KMS-11 (cell line): Measurements from ENCODE around the gene LRRC3C.

Source experiments
- H2AFZ ChIP-seq: fragments of 200-600 bp; sonication (generic); 2 replicates; pipeline ENCODE4 v1.6.1; 2016; ENCODE audit warnings: antibody characterized with exemption, mixed run types, low read depth
- H3K27ac ChIP-seq: fragments of 200-600 bp; sonication (generic); 2 replicates; pipeline ENCODE4 v1.6.1; 2016; ENCODE audit warnings: mild to moderate bottlenecking, mixed run types
- H3K27me3 ChIP-seq: fragments of 200-600 bp; sonication (generic); 2 replicates; pipeline ENCODE4 v1.6.1; 2017; ENCODE audit warnings: mild to moderate bottlenecking, low read depth, mixed run types, moderate library complexity; ENCODE audit not compliant: insufficient read depth
- H3K36me3 ChIP-seq: fragments of 200-600 bp; sonication (generic); 2 replicates; pipeline ENCODE4 v1.6.1; 2017; ENCODE audit warnings: mild to moderate bottlenecking, mixed run types; ENCODE audit not compliant: insufficient read depth
- H3K4me1 ChIP-seq: fragments of 200-600 bp; sonication (generic); 2 replicates; pipeline ENCODE4 v1.6.1; 2016; ENCODE audit warnings: mild to moderate bottlenecking, low read depth, mixed run types; ENCODE audit not compliant: poor library complexity, severe bottlenecking
- H3K4me2 ChIP-seq: fragments of 200-600 bp; sonication (generic); 2 replicates; pipeline ENCODE4 v1.7.0; 2016; ENCODE audit warnings: mild to moderate bottlenecking, mixed run types
- H3K4me3 ChIP-seq: fragments of 200-600 bp; sonication (generic); IDR thresholded peaks from 2 replicates; pipeline ENCODE4 v1.6.1; 2017; ENCODE audit warnings: low read depth, low read length, mixed read lengths; ENCODE audit not compliant: insufficient read depth
- H3K79me2 ChIP-seq: fragments of 200-600 bp; sonication (generic); 2 replicates; pipeline ENCODE4 v1.6.1; 2016; ENCODE audit warnings: low read depth, mixed run types; ENCODE audit not compliant: insufficient read depth
- H3K9ac ChIP-seq: fragments of 200-600 bp; sonication (generic); 2 replicates; pipeline ENCODE4 v1.6.1; 2016; ENCODE audit warnings: mild to moderate bottlenecking, mixed run types
- H4K20me1 ChIP-seq: fragments of 200-600 bp; sonication (generic); 2 replicates; pipeline ENCODE4 v1.6.1; 2016; ENCODE audit warnings: mild to moderate bottlenecking, mixed run types; ENCODE audit not compliant: insufficient read depth
- CTCF ChIP-seq: fragments of 200-600 bp; sonication (generic); conservative IDR thresholded peaks from 2 replicates; pipeline ENCODE4 v1.6.1; 2017; ENCODE audit warnings: low read depth, mild to moderate bottlenecking, antibody characterized with exemption, low read length, moderate library complexity, mixed read lengths

LRRC3C gene

GRCh38 chr17:39981207-39981741 is 53.7 kb downstream of the LRRC3C start:
- TF ChIP-seq CTCF, result no peak
- Histone ChIP-seq H2AFZ (peak overlapping the region; percentile 29), H4K20me1 (no peaks in the 10 kb centered on the region), H3K4me2 (peak overlapping the region; percentile 97), H3K4me1 (peaks cover 27% of the 10 kb centered on the region), H3K27ac (peak overlapping the region; percentile 83), H3K27me3 (no peaks in the 10 kb centered on the region), H3K79me2 (peaks cover 41% of the 10 kb centered on the region), H3K9ac (peak overlapping the region; percentile 97), H3K4me3 (no peak overlapping the region), H3K36me3 (peaks cover 19% of the 10 kb centered on the region; the same call in 1 of the 2 replicates)

DNA sequence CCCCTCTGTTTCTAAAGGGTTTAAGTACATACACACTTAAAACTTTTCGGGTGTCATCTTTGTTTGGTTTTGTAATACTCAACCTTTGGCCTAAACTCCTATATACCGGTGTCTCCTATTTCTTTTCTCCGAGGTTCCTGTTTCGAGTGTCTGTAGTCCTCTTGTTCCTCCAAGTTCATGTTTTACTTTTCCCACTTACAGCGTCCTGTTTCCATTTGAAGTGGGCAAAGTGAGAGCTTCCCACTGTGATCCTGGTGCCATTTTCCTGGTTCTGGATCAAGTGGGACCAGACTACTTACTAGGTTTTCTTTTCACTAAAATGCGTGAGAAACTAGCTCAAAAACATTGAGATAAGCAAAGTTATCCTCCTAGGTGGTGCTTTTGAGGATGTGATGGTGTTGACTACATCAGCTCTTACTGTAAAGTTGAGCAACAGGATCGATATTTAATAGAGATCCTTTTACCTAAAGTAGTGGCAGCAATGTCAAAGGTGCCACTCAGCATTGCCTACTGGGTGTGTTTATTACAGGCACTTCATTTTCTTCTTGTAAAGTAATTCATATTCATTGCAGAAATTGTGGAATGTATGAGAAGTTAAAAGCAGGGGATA is 54.3 kb downstream of the LRRC3C start:
- H3K4me3 ChIP-seq, result no peak overlapping the region
- H3K4me1 ChIP-seq, result peaks cover 27% of the 10 kb centered on the region
- H3K4me2 ChIP-seq, result peak overlapping the region; percentile 97
- H3K36me3 ChIP-seq, result peaks cover 22% of the 10 kb centered on the region; the same call in 1 of the 2 replicates
- H3K9ac ChIP-seq, result peak overlapping the region; percentile 97
- TF ChIP-seq CTCF, result no peak
- H2AFZ ChIP-seq, result no peak overlapping the region
- H3K27me3 ChIP-seq, result no peaks in the 10 kb centered on the region
- H3K79me2 ChIP-seq, result peaks cover 41% of the 10 kb centered on the region
- no peaks in the 10 kb centered on the region for H4K20me1 ChIP-seq
- H3K27ac ChIP-seq, result peak overlapping the region; percentile 83

DNA sequence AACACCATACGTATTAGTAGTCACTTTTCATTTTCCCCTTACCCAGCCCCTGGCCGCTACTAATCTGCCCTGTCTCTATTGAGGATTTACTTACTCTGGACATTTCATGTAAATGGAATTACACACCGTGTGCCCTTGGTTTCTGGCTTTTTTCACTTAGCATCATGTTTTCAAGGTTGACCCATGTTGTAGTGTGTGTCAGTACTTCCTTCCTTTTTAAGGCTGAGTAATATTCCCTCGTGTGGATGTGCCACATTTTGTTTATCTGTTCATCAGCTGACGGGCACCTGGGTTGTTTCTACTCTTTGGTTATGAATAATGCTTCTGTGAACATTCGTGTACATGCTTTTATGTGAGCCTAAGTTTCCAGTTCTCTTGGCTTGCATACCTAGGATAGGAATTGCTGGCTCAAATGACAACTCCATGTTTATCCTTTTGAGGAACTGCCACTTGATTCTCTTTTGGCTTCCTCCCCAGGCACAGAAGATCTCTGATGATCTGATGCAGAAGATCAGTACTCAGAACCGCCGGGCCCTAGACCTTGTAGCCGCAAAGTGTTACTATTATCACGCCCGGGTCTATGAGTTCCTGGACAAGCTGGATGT is 60.8 kb downstream of the LRRC3C start:
- Histone ChIP-seq H3K9ac (no peak overlapping the region), H3K4me1 (peaks cover 2% of the 10 kb centered on the region), H4K20me1 (no peaks in the 10 kb centered on the region), H2AFZ (no peak overlapping the region), H3K4me3 (no peak overlapping the region), H3K4me2 (no peak overlapping the region), H3K79me2 (peaks cover 19% of the 10 kb centered on the region), H3K27ac (no peak overlapping the region), H3K27me3 (no peaks in the 10 kb centered on the region), H3K36me3 (peaks cover 37% of the 10 kb centered on the region; the same call in 1 of the 2 replicates)
- TF ChIP-seq CTCF, result no peak

GRCh38 chr17:39994448-39994847 is 66.9 kb downstream of the LRRC3C start:
- H4K20me1 ChIP-seq, result no peaks in the 10 kb centered on the region
- H3K79me2 ChIP-seq, result no peaks in the 10 kb centered on the region
- no peak overlapping the region for H2AFZ ChIP-seq
- no peaks in the 10 kb centered on the region for H3K4me1 ChIP-seq
- no peaks in the 10 kb centered on the region for H3K27me3 ChIP-seq
- H3K27ac ChIP-seq, result no peak overlapping the region
- no peak overlapping the region for H3K4me3 ChIP-seq
- no peak overlapping the region for H3K9ac ChIP-seq
- H3K36me3 ChIP-seq, result peaks cover 28% of the 10 kb centered on the region; the same call in 1 of the 2 replicates
- H3K4me2 ChIP-seq, result no peak overlapping the region
- no peak for TF ChIP-seq CTCF
